ENCODE results near the gene LHX6. TPM values are rescaled to one million over a fixed set of nuclear protein-coding genes. Genes with fewer than 3 reads are reported as not detected.

LHX6 gene
- total RNA-seq, 4 donors from 2014 or later = 0.53 to 12.4 (median 3.1) TPM

DNA sequence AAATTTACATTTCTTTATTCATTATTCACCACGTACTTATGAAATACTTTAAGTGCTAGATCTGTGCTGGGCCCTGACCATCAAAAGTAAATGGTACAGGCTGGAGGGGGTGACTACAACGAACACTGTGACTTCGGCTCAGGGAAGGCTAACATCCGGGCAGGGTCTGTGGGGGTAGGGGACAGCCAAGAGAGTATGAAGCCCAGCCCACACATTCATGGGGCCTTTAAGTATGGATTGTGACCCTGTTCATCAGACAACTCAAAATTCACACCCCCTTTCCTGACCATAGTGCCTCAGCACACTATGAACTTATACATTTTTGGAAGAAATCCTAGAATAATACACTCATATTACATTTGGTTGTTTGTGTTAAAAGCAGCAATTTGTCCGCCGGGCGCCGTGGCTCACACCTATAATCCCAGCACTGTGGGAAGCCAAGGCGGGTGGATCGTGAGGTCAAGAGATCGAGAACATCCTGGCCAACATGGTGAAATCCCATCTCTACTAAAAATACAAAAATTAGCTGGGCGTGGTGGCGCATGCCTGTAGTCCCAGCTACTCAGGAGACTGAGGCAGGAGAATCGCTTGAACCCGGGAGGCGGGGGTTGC, 35.7 kb downstream of the LHX6 start:
- TF ChIP-seq, protein P1, sequence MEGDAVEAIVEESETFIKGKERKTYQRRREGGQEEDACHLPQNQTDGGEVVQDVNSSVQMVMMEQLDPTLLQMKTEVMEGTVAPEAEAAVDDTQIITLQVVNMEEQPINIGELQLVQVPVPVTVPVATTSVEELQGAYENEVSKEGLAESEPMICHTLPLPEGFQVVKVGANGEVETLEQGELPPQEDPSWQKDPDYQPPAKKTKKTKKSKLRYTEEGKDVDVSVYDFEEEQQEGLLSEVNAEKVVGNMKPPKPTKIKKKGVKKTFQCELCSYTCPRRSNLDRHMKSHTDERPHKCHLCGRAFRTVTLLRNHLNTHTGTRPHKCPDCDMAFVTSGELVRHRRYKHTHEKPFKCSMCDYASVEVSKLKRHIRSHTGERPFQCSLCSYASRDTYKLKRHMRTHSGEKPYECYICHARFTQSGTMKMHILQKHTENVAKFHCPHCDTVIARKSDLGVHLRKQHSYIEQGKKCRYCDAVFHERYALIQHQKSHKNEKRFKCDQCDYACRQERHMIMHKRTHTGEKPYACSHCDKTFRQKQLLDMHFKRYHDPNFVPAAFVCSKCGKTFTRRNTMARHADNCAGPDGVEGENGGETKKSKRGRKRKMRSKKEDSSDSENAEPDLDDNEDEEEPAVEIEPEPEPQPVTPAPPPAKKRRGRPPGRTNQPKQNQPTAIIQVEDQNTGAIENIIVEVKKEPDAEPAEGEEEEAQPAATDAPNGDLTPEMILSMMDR (IDR thresholded peaks at IDR 0.05) = no peak
- TF ChIP-seq POLR2A (IDR thresholded peaks at IDR 0.05) = no peak
- Histone ChIP-seq H3K4me1 (no peaks in the 10 kb centered on the region), H3K27ac (no peak overlapping the region), H3K9me3 (no peaks in the 10 kb centered on the region), H3K4me3 (no peak overlapping the region), H3K36me3 (no peaks in the 10 kb centered on the region), H3K27me3 (no peaks in the 10 kb centered on the region)
- DNase-seq = no peak

DNA sequence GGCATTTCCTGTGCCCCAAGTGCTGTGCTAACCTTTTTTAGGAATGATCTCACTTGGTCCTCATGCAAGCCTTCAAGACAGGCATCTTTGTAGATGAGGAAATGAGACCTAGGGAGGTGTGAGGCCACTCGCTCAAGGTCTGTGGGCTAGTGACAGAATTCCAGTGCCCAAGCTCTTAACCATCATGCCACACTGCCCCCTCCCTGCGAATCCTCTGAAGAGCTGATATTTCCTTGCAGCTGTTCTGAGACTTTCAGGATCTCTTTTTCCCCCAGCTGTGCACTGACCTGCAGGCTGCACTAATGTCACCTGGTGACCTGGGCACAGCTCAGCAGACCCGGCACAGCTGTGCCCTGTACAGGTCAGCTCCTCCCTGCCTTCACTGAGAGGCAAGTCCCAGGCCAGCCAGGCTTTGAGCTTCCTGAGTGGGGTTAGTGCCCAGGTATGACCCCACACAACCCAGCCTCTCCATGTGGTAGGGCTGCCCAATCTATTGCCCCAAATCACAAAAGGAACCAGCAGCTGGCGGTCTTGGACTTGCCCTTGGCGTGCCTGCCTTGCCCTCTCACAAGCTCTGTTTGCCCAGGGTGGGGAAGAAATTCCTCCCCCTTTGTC, 36.4 kb downstream of the LHX6 start:
- H3K9me3 ChIP-seq = no peaks in the 10 kb centered on the region
- no peak overlapping the region for H3K27ac ChIP-seq
- H3K36me3 ChIP-seq = no peaks in the 10 kb centered on the region
- no peak overlapping the region for H3K4me3 ChIP-seq
- no peak for DNase-seq
- no peak for TF ChIP-seq POLR2A (IDR thresholded peaks at IDR 0.05)
- TF ChIP-seq, protein P1 (IDR thresholded peaks at IDR 0.05) = no peak
- no peaks in the 10 kb centered on the region for H3K27me3 ChIP-seq
- no peaks in the 10 kb centered on the region for H3K4me1 ChIP-seq

DNA sequence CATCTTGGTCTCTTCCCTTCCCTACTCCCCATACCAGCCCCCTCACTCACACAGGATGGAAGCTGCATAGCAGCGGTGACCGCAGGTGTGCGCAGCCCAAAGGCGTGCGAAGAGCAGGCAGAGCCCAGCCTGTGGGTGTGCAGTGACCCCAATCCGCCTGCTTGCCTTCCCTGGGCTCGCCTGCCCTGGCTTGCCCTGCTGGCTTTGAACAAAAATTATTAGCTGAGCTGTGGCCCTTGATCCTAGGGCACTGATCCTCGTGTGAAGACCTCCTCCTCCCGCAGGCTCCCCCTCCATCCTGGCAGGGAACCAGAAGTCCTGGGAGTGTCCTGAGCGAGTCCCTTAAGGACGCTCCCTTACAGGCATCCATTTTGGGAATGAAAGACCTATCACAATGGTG, 37.2 kb downstream of the LHX6 start:
- no peak overlapping the region for H3K4me3 ChIP-seq
- no peaks in the 10 kb centered on the region for H3K9me3 ChIP-seq
- no peaks in the 10 kb centered on the region for H3K27me3 ChIP-seq
- DNase-seq = no peak
- H3K4me1 ChIP-seq = peaks cover 0 to 2% (median 0%) of the 10 kb centered on the region in 4 donors
- TF ChIP-seq, protein P1 (IDR thresholded peaks at IDR 0.05) = no peak
- TF ChIP-seq POLR2A (IDR thresholded peaks at IDR 0.05) = no peak
- no peak overlapping the region for H3K27ac ChIP-seq
- H3K36me3 ChIP-seq = no peaks in the 10 kb centered on the region

DNA sequence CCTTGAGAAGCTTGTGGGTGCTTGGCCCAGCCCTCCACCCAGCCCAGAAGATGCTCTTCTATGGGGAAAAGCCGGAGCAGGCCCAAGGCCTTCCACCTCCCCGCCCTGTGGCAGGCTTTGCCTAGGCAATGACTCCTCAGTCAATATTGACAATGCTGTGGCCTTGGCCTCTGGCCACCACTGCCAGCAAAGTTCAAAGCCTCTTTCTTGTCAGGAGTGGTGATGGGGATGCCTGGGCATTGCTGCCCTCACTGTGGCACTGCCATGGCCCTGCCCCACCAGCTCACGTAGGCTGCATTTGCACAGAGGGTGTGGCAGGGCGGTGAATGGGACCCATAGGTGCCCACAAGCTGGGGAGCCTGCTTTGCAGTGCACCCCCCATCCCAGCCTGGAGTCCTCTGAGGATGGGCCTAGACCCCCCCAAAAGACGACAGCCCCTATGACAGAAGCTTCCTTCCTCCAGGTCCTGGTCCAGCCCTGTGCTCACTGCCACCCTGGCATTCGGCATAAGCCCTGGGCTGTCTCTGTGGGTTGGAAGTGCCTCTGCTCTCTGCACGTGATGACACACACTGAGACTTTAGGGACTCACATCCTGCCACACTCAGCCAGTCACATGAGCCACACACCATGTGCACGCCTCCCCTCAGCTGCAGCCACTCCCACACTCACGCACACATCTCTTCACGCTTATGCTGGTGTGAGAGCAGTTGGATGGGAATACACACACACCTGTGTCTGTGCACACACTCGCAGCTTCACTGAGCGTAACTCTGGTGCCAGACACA, 38.0 kb downstream of the LHX6 start:
- Histone ChIP-seq H3K27ac (no peak overlapping the region), H3K4me1 (peaks cover 0 to 8% (median 0%) of the 10 kb centered on the region in 4 donors), H3K4me3 (no peak overlapping the region), H3K9me3 (no peaks in the 10 kb centered on the region), H3K27me3 (no peaks in the 10 kb centered on the region), H3K36me3 (no peaks in the 10 kb centered on the region)
- no peak for DNase-seq
- TF ChIP-seq, protein P1 (IDR thresholded peaks at IDR 0.05) = no peak
- no peak for TF ChIP-seq POLR2A (IDR thresholded peaks at IDR 0.05)

DNA sequence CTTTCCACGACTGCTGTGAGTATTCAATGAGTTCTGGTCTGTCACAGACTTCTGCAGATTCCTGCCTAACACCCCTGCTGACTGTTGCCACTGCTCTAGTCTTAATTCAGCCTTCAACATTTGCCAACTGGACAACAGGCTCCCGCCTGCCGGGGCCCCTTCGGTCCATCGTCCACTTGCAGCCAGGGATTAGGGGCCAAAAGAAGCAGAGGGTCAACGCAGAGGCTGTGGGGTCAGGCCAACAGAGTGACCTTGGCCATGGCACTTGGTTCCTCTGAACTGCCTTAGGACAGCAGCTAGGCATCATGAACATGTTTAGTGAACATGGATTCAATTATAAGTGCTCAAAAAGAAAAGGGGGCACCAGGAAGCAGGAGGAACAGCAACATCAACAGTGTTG, 40.4 kb downstream of the LHX6 start:
- H3K27ac ChIP-seq = no peak overlapping the region
- DNase-seq = no peak
- TF ChIP-seq, protein P1 (IDR thresholded peaks at IDR 0.05) = no peak
- TF ChIP-seq POLR2A (IDR thresholded peaks at IDR 0.05) = no peak

More for the DNA sequence above, 40.4 kb downstream of the LHX6 start:
- no peak overlapping the region for H3K4me3 ChIP-seq
- H3K4me1 ChIP-seq = peaks cover 0 to 8% (median 0%) of the 10 kb centered on the region in 4 donors
- no peaks in the 10 kb centered on the region for H3K9me3 ChIP-seq
- H3K36me3 ChIP-seq = no peaks in the 10 kb centered on the region
- no peaks in the 10 kb centered on the region for H3K27me3 ChIP-seq
